H1 (cell line): ENCODE results near the gene NKG7. TPM values are rescaled to one million over a fixed set of nuclear protein-coding genes. Genes with fewer than 3 reads are reported as not detected.

Experiments
- CTCF ChIA-PET: fragments of 300-600 bp; sonication (Branson Sonifier 250); formaldehyde crosslinking; loops from one replicate; lab custom pipeline; 2021; ENCODE audit not compliant: partially characterized antibody; lab: Charles Lee
- POLR2A ChIA-PET: fragments of 300-600 bp; sonication (Branson Sonifier 250); formaldehyde crosslinking; loops from one replicate; lab custom pipeline; 2021; ENCODE audit warnings: inconsistent platforms; ENCODE audit not compliant: partially characterized antibody; lab: Charles Lee
- DNase-seq, 2 experiments: peaks; one replicate each; pipeline versions ENCODE4 v3.0.0 to v3.0.0-alpha.2; 2010 to 2022; ENCODE audit warnings: low spot score in 2 of 2, low read depth in 1 of 2, mixed read lengths in 1 of 2
- FAIRE-seq: peaks from 2 replicates; lab custom pipeline; 2011; peaks lifted over from hg19 to GRCh38; lab: Jason Lieb, UNC
- H2AFZ ChIP-seq: 2 replicates; pipeline ENCODE4 v1.8.1; 2012; ENCODE audit warnings: low read length, inconsistent platforms
- H2AK5ac ChIP-seq: 2 replicates; pipeline ENCODE4 v1.6.1; 2013; ENCODE audit warnings: low read depth, low read length
- H2BK120ac ChIP-seq: replicated peaks from 2 replicates; pipeline ENCODE3; 2013; ENCODE audit warnings: low read depth, low read length, inconsistent platforms
- H2BK12ac ChIP-seq: 2 replicates; pipeline ENCODE4 v1.6.1; 2013; ENCODE audit warnings: low read depth, low read length
- H2BK15ac ChIP-seq: 2 replicates; pipeline ENCODE4 v1.6.1; 2013; ENCODE audit warnings: low read length
- H2BK20ac ChIP-seq: 2 replicates; pipeline ENCODE4 v1.6.1; 2013; ENCODE audit warnings: low read length
- H2BK5ac ChIP-seq: 2 replicates; pipeline ENCODE4 v1.6.1; 2013; ENCODE audit warnings: low read depth, low read length
- H3K14ac ChIP-seq: 2 replicates; pipeline ENCODE4 v1.6.1; 2013; ENCODE audit warnings: inconsistent platforms; ENCODE audit not compliant: insufficient read length
- H3K18ac ChIP-seq: 2 replicates; pipeline ENCODE4 v1.6.1; 2013; ENCODE audit warnings: low read length; ENCODE audit errors: extremely low read depth
- H3K23ac ChIP-seq: 2 replicates; pipeline ENCODE4 v1.6.1; 2013; ENCODE audit warnings: inconsistent platforms; ENCODE audit not compliant: insufficient read length
- H3K23me2 ChIP-seq: 2 replicates; pipeline ENCODE4 v1.6.1; 2013; ENCODE audit warnings: low read depth, low read length
- H3K27ac ChIP-seq: 2 replicates; pipeline ENCODE4 v1.6.1; 2011; ENCODE audit warnings: low read depth, low read length, inconsistent platforms
- H3K27me3 ChIP-seq, 4 experiments: replicated peaks in 1 of 4; 1 replicate in 1 of 4; 2 replicates in 3 of 4; pipeline versions ENCODE4 v1.6.1 to v1.8.1; 2011 to 2013; ENCODE audit warnings: low read length in 3 of 4, mild to moderate bottlenecking in 3 of 4, inconsistent platforms in 2 of 4, mixed read lengths in 2 of 4, moderate library complexity in 1 of 4; ENCODE audit not compliant: control insufficient read depth in 3 of 4, insufficient read depth in 3 of 4; ENCODE audit errors: extremely low read depth in 1 of 4
- H3K36me3 ChIP-seq, 4 experiments: 2 replicates each; pipeline versions ENCODE4 v1.6.1 to v1.8.1; 2011 to 2013; ENCODE audit warnings: mild to moderate bottlenecking in 4 of 4, low read length in 3 of 4, moderate library complexity in 2 of 4, control low read depth in 1 of 4, inconsistent platforms in 1 of 4; ENCODE audit not compliant: insufficient read depth in 4 of 4, control insufficient read depth in 2 of 4
- H3K4ac ChIP-seq: replicated peaks from 2 replicates; pipeline ENCODE3; 2013; ENCODE audit warnings: low read length, low read depth, mixed read lengths, inconsistent platforms; ENCODE audit not compliant: insufficient read length
- H3K4me1 ChIP-seq, 4 experiments: replicated peaks in 1 of 4; 1 replicate in 1 of 4; 2 replicates in 3 of 4; pipeline versions ENCODE4 v1.6.1 to v1.8.1; 2011 to 2013; ENCODE audit warnings: low read length in 3 of 4, inconsistent platforms in 2 of 4, mixed read lengths in 1 of 4; ENCODE audit not compliant: insufficient read depth in 4 of 4, control insufficient read depth in 3 of 4
- H3K4me2 ChIP-seq, 2 experiments: 2 replicates each; pipeline versions ENCODE4 v1.6.1 to v1.8.1; 2011 to 2013; ENCODE audit warnings: low read depth in 2 of 2, low read length in 2 of 2, control low read depth in 1 of 2, inconsistent platforms in 1 of 2, mild to moderate bottlenecking in 1 of 2; ENCODE audit not compliant: insufficient read depth in 1 of 2
- H3K4me3 ChIP-seq, 4 experiments: fragments of 200-600, 300-600 bp in 1 of 4; sonication (generic), shearing (Covaris generic), sonication (Bioruptor Twin) in 1 of 4; 2 replicates each; pipeline versions ENCODE4 v1.5.1 to v1.8.1; 2011 to 2016; ENCODE audit warnings: low read length in 4 of 4, low read depth in 3 of 4, control low read depth in 2 of 4, inconsistent platforms in 2 of 4, mild to moderate bottlenecking in 2 of 4, mixed read lengths in 1 of 4, moderate library complexity in 1 of 4; ENCODE audit not compliant: insufficient read depth in 2 of 4; ENCODE audit errors: extremely low read depth in 1 of 4
- H3K56ac ChIP-seq: replicated peaks from 2 replicates; pipeline ENCODE3; 2013; ENCODE audit warnings: low read depth, mild to moderate bottlenecking, mixed read lengths, low read length, inconsistent platforms; ENCODE audit not compliant: insufficient read length
- H3K79me1 ChIP-seq: 2 replicates; pipeline ENCODE4 v1.6.1; 2013; ENCODE audit warnings: low read depth, low read length, control low read depth
- H3K79me2 ChIP-seq, 2 experiments: 2 replicates each; pipeline versions ENCODE4 v1.6.1 to v1.8.1; 2012 to 2013; ENCODE audit warnings: low read length in 2 of 2, mild to moderate bottlenecking in 2 of 2, inconsistent platforms in 1 of 2; ENCODE audit not compliant: insufficient read depth in 2 of 2, control insufficient read depth in 1 of 2
- H3K9ac ChIP-seq, 4 experiments: replicated peaks in 1 of 4; 1 replicate in 1 of 4; 2 replicates in 3 of 4; pipeline versions ENCODE4 v1.6.1 to v1.8.1; 2011 to 2013; ENCODE audit warnings: low read depth in 3 of 4, low read length in 3 of 4, control low read depth in 2 of 4, mild to moderate bottlenecking in 2 of 4, moderate library complexity in 2 of 4, inconsistent platforms in 1 of 4; ENCODE audit errors: extremely low read depth in 1 of 4
- H3K9me3 ChIP-seq, 2 experiments: 2 replicates each; pipeline versions ENCODE4 v1.6.1 to v1.8.1; 2012 to 2013; ENCODE audit warnings: mild to moderate bottlenecking in 2 of 2, moderate library complexity in 2 of 2, control low read depth in 1 of 2, inconsistent platforms in 1 of 2, low read depth in 1 of 2, low read length in 1 of 2, mixed read lengths in 1 of 2; ENCODE audit not compliant: insufficient read depth in 2 of 2
- H4K20me1 ChIP-seq, 2 experiments: replicated peaks in 1 of 2; 2 replicates each; pipeline versions ENCODE3 to v1.8.1; 2011 to 2013; ENCODE audit warnings: inconsistent platforms in 2 of 2, low read length in 2 of 2, mild to moderate bottlenecking in 1 of 2; ENCODE audit not compliant: insufficient read depth in 2 of 2, control insufficient read depth in 1 of 2
- H4K5ac ChIP-seq: 2 replicates; pipeline ENCODE4 v1.6.1; 2013; ENCODE audit warnings: low read length, low read depth, mixed read lengths, inconsistent platforms; ENCODE audit not compliant: insufficient read length
- H4K8ac ChIP-seq: 2 replicates; pipeline ENCODE4 v1.8.0; 2013; ENCODE audit warnings: mild to moderate bottlenecking, moderate library complexity, low read length, inconsistent platforms; ENCODE audit not compliant: insufficient read depth; ENCODE audit errors: extremely low read depth
- H4K91ac ChIP-seq: replicated peaks from 2 replicates; pipeline ENCODE3; 2013; ENCODE audit warnings: low read length, mixed read lengths, inconsistent platforms; ENCODE audit not compliant: insufficient read length
- BACH1 ChIP-seq: IDR thresholded peaks from 2 replicates; pipeline ENCODE4 v1.6.1; 2012; ENCODE audit warnings: low read length, improper control_type of control experiment
- CTBP2 ChIP-seq: IDR thresholded peaks from 2 replicates; pipeline ENCODE4 v1.7.0; 2011; ENCODE audit warnings: borderline replicate concordance, mild to moderate bottlenecking, moderate library complexity, mixed read lengths, low read length; ENCODE audit not compliant: insufficient read depth, insufficient read length
- GTF2F1 ChIP-seq: IDR thresholded peaks from 2 replicates; pipeline ENCODE4 v1.6.1; 2012; ENCODE audit warnings: low read depth, low read length, improper control_type of control experiment, borderline replicate concordance
- JUND ChIP-seq: IDR thresholded peaks from 2 replicates; pipeline ENCODE4 v1.6.1; 2011; ENCODE audit warnings: mild to moderate bottlenecking, improper control_type of control experiment, low read length
- KDM4A ChIP-seq: IDR thresholded peaks from one replicate; pipeline ENCODE4 v1.7.1; 2012; ENCODE audit warnings: low read depth, mild to moderate bottlenecking, moderate library complexity, low read length, inconsistent platforms; ENCODE audit not compliant: severe bottlenecking
- YY1 ChIP-seq: IDR thresholded peaks from 2 replicates; pipeline ENCODE4 v1.6.1; 2011; ENCODE audit warnings: low read depth, mild to moderate bottlenecking, low read length
- WGBS, 2 experiments: shearing (Covaris generic) in 1 of 2; methylation state at CpG; one replicate each; pipeline versions ENCODE4 v1.1.6 to v1.1.7; 2013 to 2015; ENCODE audit warnings: low lambda C conversion rate in 2 of 2, mixed read lengths in 2 of 2, inconsistent platforms in 1 of 2, low coverage in 1 of 2, missing lambda C conversion rate in 1 of 2; ENCODE audit not compliant: insufficient replicate concordance in 2 of 2, insufficient coverage in 1 of 2, insufficient read length in 1 of 2; ENCODE audit errors: extremely low coverage in 1 of 2, missing lambda C conversion rate in 1 of 2; 5-methylcytosine and 5-hydroxymethylcytosine counted together
- polyA plus RNA-seq, 7 experiments: library from polyadenylated mRNA; depleted of rRNA in 3 of 7; stranded (reverse) in 5 of 7; unstranded in 2 of 7; fragments of >200 nt in 5 of 7; fragments of 200-250 nt in 2 of 7; gene quantifications; 1 replicate in 5 of 7; 2 replicates in 1 of 7; 4 replicates in 1 of 7; pipeline versions ENCODE4 v1.2.1 to v1.2.3, GENCODE V29; 2011 to 2013; ENCODE audit warnings: missing spikeins in 2 of 7, mixed read lengths in 2 of 7
- total RNA-seq: library from RNA; stranded (reverse); fragmentation: NEBNext Ultra II Directional; extraction: Animal tissue kit (Norgen Biotek cat#: 25700); gene quantifications from 2 replicates; pipeline ENCODE4 v1.2.1, GENCODE V29; 2021

NKG7 gene
- total and polyA plus RNA-seq, 2 of the 8 experiments (the other 6 are each of a cell fraction or from before 2014, with no cell fraction given), result not detected

GRCh38 chr19:51324167-51324481 is 48.3 kb downstream of the NKG7 start:
- FAIRE-seq, result no peak
- Histone ChIP-seq H3K14ac (no peak overlapping the region), H2BK12ac (no peak overlapping the region), H3K36me3 (peaks cover 0 to 7% (median 0%) of the 10 kb centered on the region in 4 experiments; a peak in 1 of 8 replicates), H3K9me3 (no peaks in the 10 kb centered on the region), H2BK5ac (no peak overlapping the region), H2BK120ac (no peak overlapping the region)
- POLR2A ChIA-PET, result interaction anchor here (1.3 kb wide), 1 partner anchor 9 kb away, joined by 3 read pairs; no protein-coding TSS in a partner anchor
- TF ChIP-seq GTF2F1, result no peak
- no peak for TF ChIP-seq JUND
- no peak for TF ChIP-seq YY1
- no peak for TF ChIP-seq BACH1
- TF ChIP-seq KDM4A, result no peak
- no peak for TF ChIP-seq CTBP2
- TF ChIP-seq, all 59 proteins: peak for 0
- no peak overlapping the region for H4K5ac ChIP-seq
- no peak overlapping the region for H3K4me2 ChIP-seq
- peaks cover 4 to 19% of the 10 kb centered on the region in 2 experiments for H4K20me1 ChIP-seq
- H3K4me1 ChIP-seq, result peaks cover 0 to 12% (median 7%) of the 10 kb centered on the region in 4 experiments; a peak in 5 of 7 replicates
- no peak overlapping the region for H3K4me3 ChIP-seq
- H2AFZ ChIP-seq, result no peak overlapping the region
- no peak overlapping the region for H2BK20ac ChIP-seq
- no peak overlapping the region for H3K4ac ChIP-seq
- peaks cover 9% of the 10 kb centered on the region for H3K79me1 ChIP-seq
- no peak overlapping the region for H3K27ac ChIP-seq
- CTCF ChIA-PET, result interaction anchor here (0.6 to 2.1 kb wide), 7 partner anchors 9 to 643 kb away, joined by 3 to 7 read pairs (median 4); partner anchors contain the start of gene VSIG10L
- 78% methylated on average over 6 of the region's 6 CpGs; no CpG with 5 or more reads in 1 of the 2 experiments for WGBS, 2 experiments
- no peak overlapping the region for H3K18ac ChIP-seq
- no peak overlapping the region for H2BK15ac ChIP-seq
- H3K79me2 ChIP-seq, result no peaks in the 10 kb centered on the region
- H4K91ac ChIP-seq, result no peak overlapping the region
- H3K23ac ChIP-seq, result no peak overlapping the region
- peaks cover 11% of the 10 kb centered on the region; the same call in 1 of the 2 replicates for H3K23me2 ChIP-seq
- H3K27me3 ChIP-seq, result peaks cover 0 to 6% (median 5%) of the 10 kb centered on the region in 4 experiments; a peak in 4 of 7 replicates
- H2AK5ac ChIP-seq, result no peak overlapping the region
- no peak for DNase-seq
- no peak overlapping the region; the same call in 1 of the 2 replicates for H4K8ac ChIP-seq
- H3K9ac ChIP-seq, result no peak overlapping the region
- H3K56ac ChIP-seq, result no peak overlapping the region
